Vagina (tissue), 2 donors: Measurements from ENCODE around the gene CTNNA3. TPM values are rescaled to one million over a fixed set of nuclear protein-coding genes. Genes with fewer than 3 reads are reported as not detected.

Experiments used
- DNase-seq, 2 donors: peaks; one replicate each; pipeline ENCODE4 v3.0.0-alpha.2; 2017; ENCODE audit errors: extremely low spot score in 2 of 2
- H3K27ac ChIP-seq: fragments of 200-600 bp; sonication (generic); one replicate; pipeline ENCODE4 v1.5.1; 2019
- H3K27me3 ChIP-seq: fragments of 200-600 bp; sonication (generic); one replicate; pipeline ENCODE4 v1.5.1; 2019
- H3K36me3 ChIP-seq, 2 donors: fragments of 200-600 bp; sonication (generic); one replicate each; pipeline ENCODE4 v1.5.1; 2017 to 2019
- H3K4me1 ChIP-seq: fragments of 200-600 bp; sonication (generic); one replicate; pipeline ENCODE4 v1.5.1; 2019
- H3K4me3 ChIP-seq, 2 donors: fragments of 200-600 bp; sonication (generic); 1 replicate in 1 of 2; 2 replicates in 1 of 2; pipeline ENCODE4 v1.5.1; 2016 to 2019
- H3K9me3 ChIP-seq: fragments of 200-600 bp; sonication (generic); one replicate; pipeline ENCODE4 v1.5.1; 2019
- CTCF ChIP-seq, 3 experiments: fragments of 450-650 bp in 2 of 3; fragments of 200-600 bp in 1 of 3; sonication (generic) in 1 of 3; IDR thresholded peaks; one replicate each; pipeline ENCODE4 v1.5.1; 2017 to 2019; ENCODE audit warnings: antibody characterized with exemption in 3 of 3, mild to moderate bottlenecking in 2 of 3, moderate library complexity in 2 of 3
- POLR2A ChIP-seq, 2 donors: fragments of 450-650 bp; IDR thresholded peaks; one replicate each; pipeline ENCODE4 v1.6.1; 2017; ENCODE audit warnings: antibody characterized with exemption in 2 of 2, mild to moderate bottlenecking in 2 of 2, moderate library complexity in 2 of 2
- POLR2AphosphoS5 ChIP-seq, 2 donors: sonication (generic); formaldehyde crosslinking; IDR thresholded peaks; one replicate each; pipeline ENCODE4 v1.9.0; 2017; ENCODE audit warnings: antibody characterized with exemption in 2 of 2, mild to moderate bottlenecking in 2 of 2, low read depth in 1 of 2; ENCODE audit not compliant: insufficient read depth in 1 of 2
- intact Hi-C: fragments of 100-400 bp; cut with DNase I; formaldehyde crosslinking; loops from one replicate; pipeline ENCODE4 v1.15.1; 2023
- total RNA-seq: library from RNA; depleted of rRNA; stranded (reverse); fragments of >200 nt; gene quantifications from one replicate; pipeline ENCODE4 v1.2.3, GENCODE V29; 2016

The CTNNA3 gene
- total RNA-seq, 1 donor from 2014 or later: 0.98 TPM

DNA sequence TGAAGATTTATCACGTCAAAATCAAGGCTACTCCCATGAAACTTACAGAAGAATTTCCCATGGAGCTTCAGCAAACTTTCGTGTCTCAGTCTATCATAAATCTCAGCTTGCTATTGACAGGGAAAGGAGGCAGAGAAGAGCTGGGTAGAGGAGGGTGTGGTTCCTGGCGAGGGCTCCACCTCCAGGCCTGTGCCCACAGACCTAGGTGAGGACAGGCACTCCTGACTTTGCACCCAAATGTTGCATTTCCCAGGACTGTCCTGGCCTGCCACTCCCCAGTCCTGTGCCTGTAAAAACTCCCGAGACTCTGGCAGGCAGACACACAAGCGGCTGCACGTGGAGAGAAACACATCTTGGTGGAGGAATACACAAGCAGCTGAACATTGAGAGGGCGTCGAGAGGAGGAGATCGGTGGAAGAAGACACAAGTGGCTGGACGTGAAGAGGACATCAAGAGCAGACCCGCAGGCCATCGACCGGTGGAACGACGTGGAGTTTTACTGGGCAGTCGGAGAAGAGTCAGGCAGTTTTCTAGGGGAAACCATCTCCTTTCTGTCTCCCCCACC, 145.1 kb downstream of the CTNNA3 start:
- H3K36me3 ChIP-seq: no peaks in the 10 kb centered on the region
- no peaks in the 10 kb centered on the region for H3K9me3 ChIP-seq
- H3K27me3 ChIP-seq: no peaks in the 10 kb centered on the region
- H3K4me3 ChIP-seq: no peak overlapping the region
- H3K27ac ChIP-seq: no peak overlapping the region
- DNase-seq: no peak
- no peaks in the 10 kb centered on the region for H3K4me1 ChIP-seq
- intact Hi-C loops: no loop called here
- TF ChIP-seq POLR2A (IDR thresholded peaks at IDR 0.05): no peak
- no peak for TF ChIP-seq POLR2AphosphoS5 (IDR thresholded peaks at IDR 0.05; ENCODE audit: insufficient read depth in 1 of 2, low read depth in 1 of 2)
- no peak for TF ChIP-seq CTCF (IDR thresholded peaks at IDR 0.05)

DNA sequence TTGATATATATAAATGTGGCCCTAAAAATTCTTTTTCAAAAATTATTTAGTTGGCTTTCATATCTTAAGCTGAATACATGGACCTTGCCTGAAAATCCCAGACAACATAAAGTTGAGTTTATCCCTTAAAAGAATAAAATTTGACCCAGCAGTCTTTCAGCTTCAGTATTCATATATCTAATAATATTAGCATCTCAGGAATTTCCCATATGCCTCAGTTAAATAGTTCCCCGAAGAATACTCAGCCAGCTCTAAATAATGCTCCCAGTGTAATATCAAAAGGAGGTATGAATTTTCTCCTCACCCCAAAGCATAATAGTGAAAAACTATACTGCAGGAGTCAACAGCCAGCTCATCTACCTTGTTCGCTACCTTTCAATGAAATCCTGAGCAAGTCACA, 145.9 kb downstream of the CTNNA3 start:
- intact Hi-C loops: no loop called here
- Histone ChIP-seq H3K4me3 (no peak overlapping the region), H3K4me1 (no peaks in the 10 kb centered on the region), H3K9me3 (no peaks in the 10 kb centered on the region), H3K27me3 (no peaks in the 10 kb centered on the region), H3K36me3 (no peaks in the 10 kb centered on the region), H3K27ac (no peak overlapping the region)
- DNase-seq: no peak
- no peak for TF ChIP-seq POLR2A (IDR thresholded peaks at IDR 0.05)
- TF ChIP-seq POLR2AphosphoS5 (IDR thresholded peaks at IDR 0.05; ENCODE audit: insufficient read depth in 1 of 2, low read depth in 1 of 2): no peak
- TF ChIP-seq CTCF (IDR thresholded peaks at IDR 0.05): no peak

GRCh38 chr10:67549390-67549789, 146.6 kb downstream of the CTNNA3 start:
- Histone ChIP-seq H3K27me3 (no peaks in the 10 kb centered on the region), H3K27ac (no peak overlapping the region), H3K4me1 (no peaks in the 10 kb centered on the region), H3K4me3 (no peak overlapping the region), H3K36me3 (no peaks in the 10 kb centered on the region), H3K9me3 (no peaks in the 10 kb centered on the region)
- intact Hi-C loops: no loop called here
- no peak for TF ChIP-seq POLR2A (IDR thresholded peaks at IDR 0.05)
- TF ChIP-seq POLR2AphosphoS5 (IDR thresholded peaks at IDR 0.05; ENCODE audit: insufficient read depth in 1 of 2, low read depth in 1 of 2): no peak
- no peak for TF ChIP-seq CTCF (IDR thresholded peaks at IDR 0.05)
- no peak for DNase-seq

- Histone ChIP-seq H3K27ac (no peak overlapping the region), H3K27me3 (no peaks in the 10 kb centered on the region), H3K9me3 (no peaks in the 10 kb centered on the region), H3K4me3 (no peak overlapping the region), H3K36me3 (no peaks in the 10 kb centered on the region), H3K4me1 (no peaks in the 10 kb centered on the region)
- no peak for DNase-seq
- TF ChIP-seq POLR2A (IDR thresholded peaks at IDR 0.05) (no peak), POLR2AphosphoS5 (IDR thresholded peaks at IDR 0.05; ENCODE audit: insufficient read depth in 1 of 2, low read depth in 1 of 2) (no peak), CTCF (IDR thresholded peaks at IDR 0.05) (no peak)
- intact Hi-C loops: no loop called here
These were observed 154.6 kb downstream of the CTNNA3 start for GRCh38 chr10:67541411-67541810.

GRCh38 chr10:67539312-67539711, 156.7 kb downstream of the CTNNA3 start:
- intact Hi-C loops: no loop called here
- no peak for DNase-seq
- Histone ChIP-seq H3K27me3 (no peaks in the 10 kb centered on the region), H3K9me3 (no peaks in the 10 kb centered on the region), H3K27ac (no peak overlapping the region), H3K36me3 (no peaks in the 10 kb centered on the region), H3K4me1 (no peaks in the 10 kb centered on the region), H3K4me3 (no peak overlapping the region)
- TF ChIP-seq CTCF (IDR thresholded peaks at IDR 0.05): no peak
- no peak for TF ChIP-seq POLR2AphosphoS5 (IDR thresholded peaks at IDR 0.05; ENCODE audit: insufficient read depth in 1 of 2, low read depth in 1 of 2)
- no peak for TF ChIP-seq POLR2A (IDR thresholded peaks at IDR 0.05)
